HG03378 (cell line): Measurements from ENCODE around the gene MEOX1.
"Not testable (repeated sequence)": the region's sequence is repeated elsewhere in the genome, so short reads cannot be mapped to it uniquely, and the experiment has no call there.

Source experiments
- ATAC-seq: cut with Tn5 transposase; IDR thresholded peaks from one replicate; pipeline ENCODE4 v1.9.1; 2021; ENCODE audit warnings: mild to moderate bottlenecking, moderate library complexity; ENCODE audit not compliant: unreplicated experiment

The MEOX1 gene

GRCh38 chr17:43620581-43620980 is 41.1 kb downstream of the MEOX1 start:
- no peak for ATAC-seq

- no peak for ATAC-seq
These were observed 41.6 kb downstream of the MEOX1 start for GRCh38 chr17:43620147-43620546.

- ATAC-seq: no peak
These were observed 42.0 kb downstream of the MEOX1 start for GRCh38 chr17:43619705-43620104.

DNA sequence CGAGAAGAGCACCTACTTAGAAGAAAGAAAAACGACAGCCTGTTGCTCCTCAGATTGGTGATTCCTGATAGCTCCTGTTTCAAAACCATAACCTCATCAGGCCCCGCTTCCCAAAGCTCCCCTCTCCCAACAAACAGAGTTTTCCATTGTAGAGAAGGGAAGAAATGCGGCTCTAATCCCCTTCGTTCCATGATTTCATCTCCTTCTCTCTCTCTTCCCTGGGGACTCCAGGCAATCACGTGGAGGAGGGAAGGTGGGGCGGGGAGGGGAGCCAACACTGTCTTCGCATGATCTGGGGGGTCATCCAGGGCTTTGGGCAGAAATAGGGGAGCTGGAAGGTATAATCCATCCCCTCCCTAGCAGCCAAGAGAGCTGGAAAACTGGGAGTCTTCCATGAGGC is 43.4 kb downstream of the MEOX1 start:
- no peak for ATAC-seq

DNA sequence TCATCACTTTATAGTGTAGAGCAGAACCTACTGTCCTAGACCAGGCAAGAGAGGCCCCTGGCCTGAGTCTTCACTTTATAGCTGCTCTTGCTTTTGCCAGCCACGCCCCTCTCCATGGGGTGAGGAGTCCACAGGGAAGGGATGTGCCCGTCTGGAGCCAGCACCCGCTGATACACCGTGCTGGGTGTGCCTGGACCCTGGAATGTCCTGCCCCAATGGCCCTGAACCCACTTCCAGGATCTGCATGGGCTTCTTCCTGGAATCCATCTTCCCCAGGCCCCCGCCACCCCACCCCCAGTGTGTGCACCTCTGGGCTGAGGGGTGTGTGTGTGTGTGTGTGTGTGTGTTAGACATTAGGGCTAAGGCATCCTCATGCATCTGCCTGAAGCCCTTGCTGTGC is 44.9 kb downstream of the MEOX1 start:
- no peak for ATAC-seq

- no peak for ATAC-seq
These were observed 45.3 kb downstream of the MEOX1 start for GRCh38 chr17:43616421-43616820.

GRCh38 chr17:43616029-43616351 is 45.7 kb downstream of the MEOX1 start:
- no peak for ATAC-seq

- ATAC-seq: no peak
These were observed 46.2 kb downstream of the MEOX1 start for GRCh38 chr17:43615330-43616028.

DNA sequence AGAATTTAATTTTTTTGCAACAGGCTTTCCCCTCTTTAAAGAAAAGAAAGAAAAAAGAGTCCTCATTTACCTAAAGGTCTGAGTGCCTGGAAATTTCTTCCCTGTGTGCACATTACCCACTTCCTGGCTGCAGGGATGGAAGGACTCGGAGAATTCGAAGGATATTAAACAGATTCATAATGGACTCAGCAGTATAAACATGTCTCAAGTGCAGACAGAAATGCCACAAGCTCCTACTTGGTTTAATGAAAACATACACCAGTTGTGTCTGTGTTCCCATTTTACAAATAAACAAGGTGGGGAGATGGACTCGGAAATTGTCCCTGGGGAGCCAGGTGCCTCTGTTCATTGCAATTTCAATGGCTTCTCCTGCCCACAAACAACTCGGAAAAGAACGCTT is 47.2 kb downstream of the MEOX1 start:
- ATAC-seq: no peak

DNA sequence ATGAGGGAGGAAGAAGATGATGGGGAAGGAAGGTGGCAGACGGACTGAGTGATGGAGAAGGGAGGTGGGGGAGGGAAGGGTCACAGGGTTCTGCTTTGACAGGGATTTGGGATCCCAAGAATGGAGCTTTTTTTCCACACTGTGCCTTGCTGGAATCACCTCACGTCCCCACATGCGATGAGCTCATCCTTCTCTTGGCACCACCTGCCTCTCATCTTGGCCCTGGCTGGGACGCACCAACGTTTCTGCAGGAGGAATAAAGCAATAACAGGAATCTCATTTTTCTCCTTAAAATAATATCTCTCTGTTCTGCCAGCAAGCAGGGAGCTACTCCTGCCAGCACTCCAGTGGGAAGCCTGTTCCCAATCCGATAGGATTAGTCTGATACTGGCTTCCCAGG is 47.8 kb downstream of the MEOX1 start:
- no peak for ATAC-seq

- no peak for ATAC-seq
These were observed 49.2 kb downstream of the MEOX1 start for GRCh38 chr17:43612515-43612914.

GRCh38 chr17:43611230-43611969 is 50.3 kb downstream of the MEOX1 start:
- ATAC-seq: no peak

DNA sequence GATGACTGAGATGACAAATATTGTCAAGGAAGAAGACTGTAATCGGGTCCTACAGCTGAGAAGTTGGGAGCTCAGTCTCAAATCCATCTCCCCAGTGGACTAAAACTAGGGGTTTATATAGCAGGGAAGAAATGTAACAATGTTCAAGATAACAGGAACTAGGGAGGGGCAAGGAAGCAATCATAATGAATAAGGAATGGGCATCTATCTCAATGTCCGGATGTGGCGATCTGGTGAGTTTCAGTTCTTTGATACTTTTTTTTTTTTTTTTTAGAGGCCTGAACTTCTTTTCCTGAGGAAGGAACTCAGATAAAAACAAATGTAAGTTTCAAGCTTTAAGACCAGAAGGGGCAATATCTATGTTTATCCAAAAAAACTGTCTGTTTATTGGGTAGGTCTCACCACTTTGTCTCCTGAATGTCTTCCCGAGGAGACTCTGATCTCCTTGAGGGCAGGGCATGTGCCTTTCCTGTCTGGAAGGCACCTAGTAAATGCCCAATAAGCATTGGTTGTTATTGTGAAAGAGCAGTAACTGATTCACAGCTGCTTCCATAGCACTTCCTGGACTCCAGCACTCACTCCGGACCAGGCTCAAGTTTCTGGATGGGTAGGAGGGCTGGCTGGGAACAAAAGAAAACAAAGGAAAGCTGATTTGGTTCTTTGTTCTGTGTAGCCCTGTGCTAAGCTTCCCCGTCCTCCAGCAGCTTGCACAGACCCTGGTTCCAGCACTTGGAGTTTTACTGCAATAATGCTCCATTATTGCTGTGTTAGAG is 51.9 kb downstream of the MEOX1 start:
- ATAC-seq: no peak

DNA sequence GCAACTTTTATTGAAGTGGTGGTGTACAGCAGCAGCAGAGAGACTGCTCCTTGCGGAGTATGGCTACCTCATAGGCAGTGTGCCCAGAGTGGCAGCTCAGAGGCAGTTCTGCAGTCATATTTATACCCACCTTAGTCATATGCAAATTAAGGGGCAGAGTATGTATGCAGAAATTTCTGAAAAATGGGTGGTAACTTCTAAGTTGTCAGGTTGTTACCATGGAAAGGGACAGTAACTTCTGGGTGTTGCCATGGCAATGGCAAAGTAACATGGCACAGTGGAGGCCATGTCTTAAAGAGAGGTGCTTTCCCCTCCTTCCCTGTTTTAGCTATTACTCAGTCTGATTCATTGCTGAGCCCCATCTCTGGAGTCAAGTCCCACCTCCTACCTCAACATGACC is 53.4 kb downstream of the MEOX1 start:
- ATAC-seq: no peak

- no peak for ATAC-seq
These were observed 57.2 kb downstream of the MEOX1 start for GRCh38 chr17:43604549-43604948.

DNA sequence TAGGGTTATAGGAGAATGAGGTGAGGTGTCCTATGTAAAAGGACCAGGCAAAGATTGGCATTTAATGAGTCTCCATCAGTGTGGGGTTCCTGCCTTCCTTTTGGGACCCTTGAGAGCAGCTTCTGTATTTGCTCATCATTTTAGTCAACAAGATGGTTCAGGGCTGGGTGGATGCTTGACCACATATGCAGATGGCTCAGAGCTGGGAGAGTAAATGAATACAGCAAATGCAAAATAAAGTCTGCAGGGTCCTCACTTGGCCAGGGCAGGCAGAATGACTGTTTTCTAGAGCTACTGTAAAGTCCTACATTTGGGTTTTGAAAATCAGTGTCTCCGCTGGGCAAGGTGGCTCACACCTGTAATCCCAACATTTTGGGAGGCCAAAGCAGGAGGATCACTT is 58.4 kb downstream of the MEOX1 start:
- ATAC-seq: no peak

GRCh38 chr17:43602556-43602955 is 59.2 kb downstream of the MEOX1 start:
- not testable (repeated sequence) for ATAC-seq

GRCh38 chr17:43601280-43602039 is 60.3 kb downstream of the MEOX1 start:
- no peak for ATAC-seq

DNA sequence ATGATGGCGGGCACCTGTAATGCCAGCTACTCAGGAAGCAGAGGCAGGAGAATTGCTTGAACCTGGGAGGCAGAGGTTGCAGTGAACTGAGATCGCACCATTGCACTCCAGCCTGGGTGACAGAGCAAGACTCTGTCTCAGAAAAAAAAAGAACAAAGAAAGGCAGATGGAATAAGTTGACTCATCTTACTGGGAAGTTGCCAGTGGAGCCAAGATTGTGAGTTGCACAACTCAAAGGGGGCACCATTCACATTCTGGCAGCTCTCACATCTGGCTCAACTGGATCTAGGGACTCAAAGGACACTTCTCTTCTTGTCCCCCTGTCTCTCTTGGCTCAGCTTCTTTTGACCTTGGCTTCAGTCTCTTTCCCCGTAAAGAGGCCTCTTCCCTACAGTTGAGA is 61.9 kb downstream of the MEOX1 start:
- ATAC-seq: no peak

- ATAC-seq: no peak
These were observed 62.7 kb downstream of the MEOX1 start for GRCh38 chr17:43599046-43599395.

DNA sequence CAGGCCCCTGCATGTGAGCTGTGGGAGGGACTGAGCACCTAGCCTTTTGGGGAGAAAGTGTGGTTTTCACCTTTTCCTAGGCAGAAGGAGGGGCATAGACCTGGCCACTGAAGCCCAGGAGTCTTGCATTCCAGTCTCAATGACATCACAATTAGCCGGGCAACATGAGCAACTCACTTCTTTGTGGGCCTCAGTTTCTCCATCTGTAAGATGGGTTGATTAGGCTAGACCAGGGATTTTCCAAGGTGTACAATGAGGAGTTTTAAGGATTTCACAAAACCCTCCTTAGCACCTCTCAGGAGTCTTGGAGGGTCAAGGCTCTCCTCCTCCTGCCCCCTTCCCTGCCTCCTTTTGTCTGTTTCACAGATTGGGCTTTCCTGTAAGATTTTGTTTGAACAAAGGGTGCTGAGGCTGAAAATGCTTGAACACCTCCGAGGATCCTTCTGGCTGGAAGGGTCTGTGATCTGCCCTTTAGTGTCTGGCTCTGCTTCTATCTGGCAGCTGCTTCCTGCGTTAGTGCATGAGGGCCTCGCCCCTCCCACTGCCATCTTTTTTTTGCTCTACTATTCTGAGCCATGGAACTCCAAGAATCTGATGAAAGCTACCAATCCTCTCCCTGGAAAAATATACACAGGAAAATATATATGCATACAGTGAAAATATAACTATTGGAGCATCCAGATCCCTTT is 63.2 kb downstream of the MEOX1 start:
- ATAC-seq: no peak
